Esophagus squamous epithelium (tissue), 4 donors: ENCODE results near the gene VRK1.

Experiments used
- CTCF ChIP-seq, 6 experiments: fragments of 450-650 bp in 4 of 6; fragments of 200-600 bp in 2 of 6; sonication (generic) in 2 of 6; IDR thresholded peaks; one replicate each; pipeline ENCODE4 v1.5.1; 2016 to 2019; ENCODE audit warnings: antibody characterized with exemption in 6 of 6, mild to moderate bottlenecking in 4 of 6, moderate library complexity in 4 of 6
- POLR2A ChIP-seq, 4 donors: fragments of 450-650 bp; IDR thresholded peaks; one replicate each; pipeline ENCODE4 v1.6.1; 2017; ENCODE audit warnings: antibody characterized with exemption in 4 of 4, mild to moderate bottlenecking in 4 of 4, moderate library complexity in 3 of 4

DNA sequence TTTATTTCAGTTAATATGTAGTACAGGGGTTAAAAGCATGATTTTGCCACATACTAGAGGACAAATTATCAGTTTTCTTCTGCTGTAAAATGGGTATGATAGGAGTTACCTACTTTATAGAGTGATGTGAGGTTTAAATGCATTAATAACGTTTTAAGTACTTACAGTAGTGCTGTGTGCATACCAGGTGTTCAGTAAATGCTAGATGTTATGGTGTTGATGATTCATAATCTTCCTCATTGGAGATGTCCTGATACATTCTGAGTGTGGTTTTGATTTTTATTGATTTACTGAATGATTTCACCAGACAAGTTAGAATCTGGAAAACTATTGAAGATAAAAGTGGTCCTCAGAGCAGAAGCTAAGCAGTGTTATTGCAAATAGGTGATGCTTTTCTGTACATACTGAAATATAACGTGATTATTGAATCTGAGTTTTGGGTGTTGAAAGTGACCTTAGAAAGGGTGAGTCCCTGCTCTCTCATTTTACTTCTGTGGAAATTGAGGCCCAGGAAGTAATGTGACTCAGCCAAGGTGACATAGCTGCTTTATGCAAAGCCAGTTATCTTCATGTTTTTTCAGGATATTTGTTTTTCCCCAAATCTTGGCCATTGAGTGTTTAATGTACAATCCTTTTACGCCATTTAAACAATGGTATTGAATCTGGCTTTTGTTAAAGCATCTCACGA, 54.7 kb downstream of the VRK1 start:
- no peak for TF ChIP-seq CTCF (IDR thresholded peaks at IDR 0.05)
- TF ChIP-seq POLR2A (IDR thresholded peaks at IDR 0.05) = no peak
